Hematopoietic multipotent progenitor cell treated with erythropoietin and hydrocortisone succinate and interleukin-3 and kit ligand, for 8 days (in vitro differentiated cells): ENCODE measurements around the gene MGAT5B.

Experiments used
- DNase-seq: peaks from one replicate; pipeline ENCODE4 v3.0.0-alpha.2; 2015

MGAT5B gene

GRCh38 chr17:76929148-76929547 is 60.9 kb downstream of the MGAT5B start:
- no peak for DNase-seq

GRCh38 chr17:76929601-76930000 is 61.4 kb downstream of the MGAT5B start:
- no peak for DNase-seq

- DNase-seq, result no peak
These were observed 61.9 kb downstream of the MGAT5B start for GRCh38 chr17:76930107-76930506.

GRCh38 chr17:76932402-76933333 is 64.5 kb downstream of the MGAT5B start:
- DNase-seq, result no peak

GRCh38 chr17:76934561-76935320 is 66.5 kb downstream of the MGAT5B start:
- no peak for DNase-seq

GRCh38 chr17:76935331-76935730 is 67.1 kb downstream of the MGAT5B start:
- DNase-seq, result no peak

GRCh38 chr17:76937238-76937637 is 69.0 kb downstream of the MGAT5B start:
- DNase-seq, result no peak

GRCh38 chr17:76938009-76938408 is 69.8 kb downstream of the MGAT5B start:
- no peak for DNase-seq

GRCh38 chr17:76940295-76940694 is 72.1 kb downstream of the MGAT5B start:
- no peak for DNase-seq

- DNase-seq, result no peak
These were observed 72.6 kb downstream of the MGAT5B start for GRCh38 chr17:76940738-76941350.

- DNase-seq, result no peak
These were observed 75.0 kb downstream of the MGAT5B start for GRCh38 chr17:76943202-76943601.

- no peak for DNase-seq
These were observed 75.6 kb downstream of the MGAT5B start for GRCh38 chr17:76943781-76944213.

GRCh38 chr17:76944477-76944876 is 76.3 kb downstream of the MGAT5B start:
- DNase-seq, result no peak

- no peak for DNase-seq
These were observed 78.0 kb downstream of the MGAT5B start for GRCh38 chr17:76946111-76946771.

GRCh38 chr17:76946772-76947135 is 78.5 kb downstream of the MGAT5B start:
- DNase-seq, result no peak

- no peak for DNase-seq
These were observed 79.1 kb downstream of the MGAT5B start for GRCh38 chr17:76947309-76947708.

GRCh38 chr17:76947771-76948170 is 79.6 kb downstream of the MGAT5B start:
- DNase-seq, result no peak

GRCh38 chr17:76948301-76948700 is 80.1 kb downstream of the MGAT5B start:
- no peak for DNase-seq

- no peak for DNase-seq
These were observed 80.6 kb downstream of the MGAT5B start for GRCh38 chr17:76948726-76949342.

- no peak for DNase-seq
These were observed 81.9 kb downstream of the MGAT5B start for GRCh38 chr17:76949913-76950695.

- no peak for DNase-seq
These were observed 83.2 kb downstream of the MGAT5B start for GRCh38 chr17:76951375-76951905.
